SHP77 (cell line): ENCODE results near the gene CSPG4.
A peak's percentile ranks its signal among the peaks of the same experiment; 100 is the strongest.
"Not testable (repeated sequence)": the region's sequence is repeated elsewhere in the genome, so short reads cannot be mapped to it uniquely, and the experiment has no call there.

ENCODE experiments used
- DNase-seq, 2 experiments: peaks; one replicate each; lab custom pipeline; 2025; lab: John Stamatoyannopoulos, UW

The CSPG4 gene

DNA sequence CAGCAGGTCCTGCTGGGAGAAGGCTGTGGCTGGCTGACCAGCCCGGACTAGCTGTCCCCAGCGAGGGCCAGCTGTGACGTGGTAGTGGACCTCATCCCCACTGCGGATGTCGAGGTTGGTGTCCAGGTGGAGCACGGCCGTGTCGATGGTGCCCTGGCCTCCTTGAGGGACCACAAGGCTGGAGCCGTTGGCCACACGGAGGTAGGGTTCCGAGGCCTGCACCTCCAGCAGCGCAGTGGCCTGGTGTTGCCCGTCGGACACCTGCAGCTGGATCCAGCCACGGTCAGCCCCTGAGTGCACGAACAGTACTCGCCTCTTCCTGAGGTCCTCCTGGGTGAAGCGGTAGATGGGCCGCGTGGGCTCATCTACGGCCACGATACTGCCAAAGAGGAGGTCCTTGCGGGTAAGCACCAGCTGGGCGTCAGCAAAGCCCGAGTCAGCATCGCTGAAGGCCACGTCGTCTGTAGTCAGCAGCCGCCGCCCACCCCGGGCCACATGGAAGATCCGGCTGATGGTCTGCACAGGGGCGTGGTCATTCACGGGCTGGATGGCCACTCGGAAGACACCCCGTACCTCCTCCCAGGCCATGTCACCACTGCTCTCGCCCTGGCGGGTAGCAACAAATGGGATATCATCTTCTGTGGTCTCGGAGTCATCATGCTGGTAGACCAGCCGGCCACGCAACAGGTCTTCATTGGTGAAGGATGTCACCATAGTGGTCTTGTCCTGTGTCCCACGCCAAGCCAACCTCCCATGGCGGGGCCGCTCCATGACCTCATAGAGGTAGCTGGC, 25.0 kb downstream of the CSPG4 start:
- DNase-seq, result no peak

DNA sequence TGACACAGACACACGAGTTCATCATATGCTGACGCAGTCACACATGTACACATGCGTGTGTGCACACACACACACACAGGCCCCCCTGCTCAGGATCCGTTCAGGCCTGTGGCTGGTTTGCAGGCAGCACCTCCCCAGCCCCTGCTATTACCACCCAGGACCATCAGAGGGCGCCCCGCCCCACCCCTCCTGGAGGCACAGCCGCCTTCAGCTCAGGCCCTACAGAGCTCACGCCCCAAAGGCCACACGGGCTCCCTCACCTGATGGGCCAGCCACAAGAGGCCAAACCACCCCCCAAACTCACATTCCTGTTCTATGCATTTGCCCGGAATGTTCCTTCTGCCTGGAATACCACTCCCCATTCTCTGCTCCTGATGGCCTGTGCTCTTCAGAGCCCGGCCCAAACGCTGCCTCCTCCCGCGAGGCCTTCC, 26.4 kb downstream of the CSPG4 start:
- DNase-seq, result peak; percentile 27 to 34

DNA sequence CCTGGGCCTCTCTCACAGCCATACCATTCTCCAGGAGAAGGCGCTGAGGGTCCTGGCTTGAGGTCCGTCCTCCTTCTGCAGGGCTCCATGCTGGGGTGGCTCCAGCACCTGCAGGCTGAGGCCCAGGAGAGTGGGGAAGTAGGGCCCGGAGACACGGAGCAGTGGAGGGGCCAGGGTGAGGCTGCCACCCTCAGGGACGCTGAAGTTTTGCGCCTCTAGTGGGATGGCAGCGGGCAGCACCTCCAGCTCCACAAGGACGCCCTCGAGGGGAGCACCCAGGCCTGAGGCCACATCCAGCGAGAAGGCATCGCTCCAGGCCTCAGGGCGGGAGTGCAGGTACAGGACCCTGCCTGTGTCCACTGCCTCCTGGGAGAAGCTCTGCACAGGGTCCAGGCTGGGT, 27.5 kb downstream of the CSPG4 start:
- DNase-seq, result no peak

DNA sequence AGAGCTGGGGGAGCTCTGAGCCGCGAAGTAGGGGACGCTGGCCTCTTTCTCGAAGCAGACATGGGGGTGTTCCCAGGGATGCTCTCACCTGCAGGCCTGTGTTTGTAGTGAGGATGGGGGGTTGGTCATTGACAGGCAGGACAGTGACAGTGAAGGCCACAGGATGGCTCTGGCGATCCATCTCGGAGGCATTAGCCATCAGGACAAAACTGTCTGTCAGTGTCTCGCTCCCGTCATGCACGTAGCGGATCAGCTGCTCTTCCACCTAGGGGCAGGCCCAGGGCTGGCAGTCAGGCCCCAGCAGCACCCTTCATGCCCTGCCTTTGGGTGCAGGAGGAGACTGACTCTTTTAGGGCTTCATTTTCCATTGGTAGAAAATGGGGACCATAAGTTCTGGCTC, 28.0 kb downstream of the CSPG4 start:
- no peak for DNase-seq

DNA sequence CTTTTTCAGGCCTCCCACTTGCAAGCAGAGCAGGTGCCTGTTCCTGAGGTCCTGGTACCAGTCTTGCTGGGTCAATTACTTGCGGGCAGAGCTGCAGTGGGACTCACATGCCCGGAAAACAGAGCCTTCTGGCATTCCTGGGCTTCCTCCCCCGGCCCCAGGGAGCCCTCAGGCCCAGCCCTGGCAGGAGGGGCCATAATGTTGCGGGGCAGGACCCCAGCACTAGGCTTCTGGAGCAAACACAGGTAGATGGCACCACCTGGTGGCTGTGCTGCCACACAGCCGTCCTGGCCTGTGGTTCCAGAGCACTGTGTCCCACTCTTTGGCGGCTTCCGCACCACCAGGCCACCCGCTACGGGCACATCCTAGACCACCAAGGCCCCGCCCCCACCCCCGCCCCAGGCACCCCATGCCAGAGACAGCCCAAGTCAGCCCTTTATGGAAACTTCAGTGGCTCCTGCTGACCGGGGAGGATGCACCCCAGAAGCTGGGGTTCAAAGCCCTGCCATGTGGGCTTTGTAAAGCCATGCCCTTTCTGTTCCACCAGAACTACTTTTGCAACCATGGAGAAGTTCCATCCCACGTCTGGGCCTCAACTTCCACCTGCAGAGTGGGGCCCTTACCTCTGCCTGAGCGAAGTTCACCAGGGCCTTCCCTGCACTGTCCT, 28.9 kb downstream of the CSPG4 start:
- DNase-seq, result peak; percentile 40 to 50

DNA sequence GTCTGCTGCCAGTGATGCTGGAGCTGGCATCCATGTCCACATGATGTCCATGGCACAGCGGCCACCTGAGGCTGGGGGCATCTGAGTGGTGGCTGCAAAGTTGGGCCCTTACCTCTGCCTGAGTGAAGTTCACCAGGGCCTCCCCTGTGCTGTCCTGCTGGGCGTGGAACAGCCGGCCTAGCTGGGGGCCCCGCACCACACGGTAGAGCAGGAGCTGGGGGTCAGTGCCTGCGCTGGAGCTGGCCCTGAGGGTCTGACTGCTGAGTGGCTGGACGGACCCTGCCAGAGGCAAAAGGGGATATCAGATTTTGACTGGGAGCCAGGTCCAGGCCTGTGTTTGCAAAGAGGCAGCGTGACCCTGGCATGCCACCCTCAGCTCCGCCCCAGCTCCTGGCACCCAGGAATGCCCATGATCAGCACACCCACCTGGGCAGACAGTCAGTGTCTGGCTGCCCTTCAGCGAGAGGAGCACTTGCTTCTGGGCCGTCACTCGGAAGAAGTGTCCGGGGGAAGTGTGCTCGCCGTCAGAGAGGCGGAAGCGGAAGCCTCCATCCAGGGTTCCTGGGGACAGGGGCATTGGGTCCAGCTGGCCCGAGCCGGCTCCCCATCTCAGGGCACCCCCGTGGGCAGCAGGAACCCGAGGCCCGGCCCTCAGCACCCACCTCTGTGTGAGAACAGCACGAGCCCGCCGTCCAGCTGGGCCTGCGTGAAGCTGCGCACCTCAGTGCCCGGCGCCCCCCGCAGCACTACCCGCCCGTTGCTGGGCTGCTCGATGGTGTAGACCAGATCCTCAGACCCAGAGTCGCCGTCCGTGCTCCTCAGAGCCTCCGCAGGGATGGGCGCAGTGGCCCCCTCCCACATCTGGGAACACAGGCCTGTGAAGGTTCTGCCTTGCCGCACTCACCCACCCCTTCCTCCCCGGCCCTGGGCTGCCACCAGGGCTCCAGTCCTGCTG, 30.2 kb downstream of the CSPG4 start:
- no peak for DNase-seq

DNA sequence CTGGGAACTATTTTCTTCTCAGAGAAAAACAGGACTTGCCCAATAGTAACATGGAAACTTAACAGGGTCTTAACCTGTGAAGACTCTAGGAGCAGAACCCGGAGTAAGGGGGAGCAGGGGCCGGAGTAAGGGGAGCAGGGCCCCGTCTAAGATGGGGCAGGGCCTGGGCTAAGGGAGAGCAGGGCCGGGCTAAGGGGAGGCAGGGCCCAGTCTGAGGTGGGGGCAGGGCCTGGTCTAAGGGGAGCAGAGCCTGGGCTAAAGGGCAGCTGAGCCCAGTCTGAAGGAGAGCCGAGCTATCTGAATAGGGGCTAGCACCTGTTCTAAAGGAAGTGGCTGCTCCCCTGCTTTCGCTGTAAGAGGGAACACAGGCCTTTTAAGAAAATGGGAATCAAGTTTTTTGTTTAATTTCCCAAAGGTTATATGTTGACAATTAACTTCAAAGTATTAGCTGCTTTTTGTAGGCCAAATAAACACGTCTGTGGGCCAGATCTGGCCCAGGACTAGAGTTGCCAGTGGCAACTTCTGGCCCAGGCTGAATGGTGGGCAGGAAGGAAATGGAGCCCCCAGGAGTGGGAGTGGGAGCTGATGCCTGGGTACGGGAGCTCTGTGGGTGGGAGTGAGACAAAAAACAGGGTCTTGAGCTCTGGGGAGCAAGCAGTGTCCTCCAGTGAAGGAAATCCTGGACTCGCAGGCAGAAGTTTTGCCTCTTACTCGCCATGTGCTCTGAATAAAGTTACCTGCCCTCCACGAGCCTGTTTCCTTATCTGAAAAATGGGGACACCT, 32.5 kb downstream of the CSPG4 start:
- DNase-seq, result no peak

DNA sequence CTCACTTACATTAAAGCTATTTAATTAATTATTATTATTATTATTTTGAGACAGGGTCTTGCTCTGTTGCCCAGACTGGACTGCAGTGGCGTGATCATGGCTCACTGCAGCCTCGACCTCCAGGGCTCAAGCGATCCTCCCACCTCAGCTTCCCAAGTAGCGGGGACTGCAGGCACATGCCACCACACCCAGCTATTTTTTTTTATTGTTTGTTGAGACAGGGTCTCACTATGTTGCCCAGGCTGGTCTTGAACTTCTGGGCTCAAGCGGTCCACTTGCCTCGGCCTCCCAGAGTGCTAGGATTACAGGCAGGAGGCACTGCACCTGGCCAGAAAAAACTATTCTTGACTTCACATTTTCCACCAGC, 34.3 kb downstream of the CSPG4 start:
- DNase-seq, result not testable (repeated sequence)

DNA sequence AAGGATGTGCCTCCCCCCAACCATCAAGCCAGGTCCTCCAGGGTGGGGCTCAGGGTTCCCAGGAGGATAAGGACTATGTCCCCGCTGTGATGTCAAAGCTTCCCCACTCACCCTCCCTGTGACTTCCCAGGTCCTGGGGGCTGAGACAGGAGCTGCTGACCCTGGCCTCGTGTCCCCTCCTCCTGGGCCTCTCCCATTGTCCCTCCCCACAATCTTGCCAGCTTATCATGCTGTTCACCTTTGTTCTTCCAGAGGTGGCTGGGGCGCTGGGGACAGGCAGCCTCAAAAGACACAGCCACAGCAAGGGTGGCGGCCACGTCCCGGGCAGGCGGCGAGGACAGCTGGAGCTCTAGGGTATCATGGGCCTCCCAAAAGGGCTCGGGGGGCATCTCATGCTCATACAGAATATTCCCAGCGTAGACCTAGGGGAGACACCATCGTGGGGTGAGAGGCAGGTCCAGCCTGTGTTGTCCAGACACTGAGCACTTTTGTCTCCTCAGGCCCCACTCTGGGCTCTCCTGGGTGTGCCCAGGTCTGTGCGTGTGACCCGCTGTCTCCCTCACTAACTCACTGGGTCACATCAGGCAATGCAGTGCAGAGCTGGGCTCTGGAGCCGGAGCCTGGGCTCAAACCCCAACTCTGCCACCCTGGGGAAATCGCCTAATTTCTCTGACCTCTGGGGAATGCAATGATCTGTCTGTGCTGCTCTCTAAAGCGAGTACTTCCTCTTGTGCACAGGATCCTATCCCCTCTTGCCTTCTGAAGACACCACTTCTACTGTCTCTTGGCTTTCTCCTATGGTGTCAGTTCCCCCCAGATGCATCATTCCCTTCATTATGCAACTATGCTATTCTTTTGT, 35.0 kb downstream of the CSPG4 start:
- DNase-seq, result no peak

DNA sequence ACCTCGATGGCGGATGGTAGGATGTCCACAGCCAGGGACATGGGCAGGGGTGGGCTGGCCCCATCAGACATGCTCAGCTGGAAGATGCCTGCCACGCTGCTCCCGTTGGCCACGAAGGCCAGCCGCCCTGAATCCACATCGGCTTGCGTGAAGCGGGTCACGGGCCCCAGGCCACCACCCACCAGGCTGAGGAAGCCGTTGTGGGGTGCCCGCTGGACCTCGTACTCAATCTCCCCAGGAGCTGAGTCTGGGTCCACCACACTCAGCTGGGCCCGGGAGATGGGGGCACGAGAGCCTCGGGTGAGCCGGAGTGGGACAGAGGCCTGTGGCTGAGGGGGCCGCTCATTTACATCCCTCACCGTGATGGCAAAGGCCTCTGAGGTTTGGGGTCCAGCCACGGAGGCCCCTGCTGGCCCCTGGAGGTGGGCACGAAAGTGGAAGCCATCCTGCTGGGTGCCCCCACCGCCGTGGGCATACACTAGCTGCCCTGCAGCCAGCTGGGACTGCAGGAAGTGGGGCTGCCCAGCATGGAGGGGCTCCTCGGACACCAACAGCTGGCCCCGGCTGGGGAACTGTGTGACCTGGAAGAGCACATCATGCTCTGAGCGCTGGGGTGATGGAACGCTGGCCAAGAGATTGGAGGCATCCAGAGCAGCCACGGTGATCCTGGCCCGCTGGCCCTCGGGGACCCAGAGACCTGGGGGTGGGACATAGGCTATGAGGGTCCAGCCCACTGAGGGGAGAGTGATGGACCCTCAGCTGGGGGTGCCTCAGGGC, 35.8 kb downstream of the CSPG4 start:
- no peak for DNase-seq

DNA sequence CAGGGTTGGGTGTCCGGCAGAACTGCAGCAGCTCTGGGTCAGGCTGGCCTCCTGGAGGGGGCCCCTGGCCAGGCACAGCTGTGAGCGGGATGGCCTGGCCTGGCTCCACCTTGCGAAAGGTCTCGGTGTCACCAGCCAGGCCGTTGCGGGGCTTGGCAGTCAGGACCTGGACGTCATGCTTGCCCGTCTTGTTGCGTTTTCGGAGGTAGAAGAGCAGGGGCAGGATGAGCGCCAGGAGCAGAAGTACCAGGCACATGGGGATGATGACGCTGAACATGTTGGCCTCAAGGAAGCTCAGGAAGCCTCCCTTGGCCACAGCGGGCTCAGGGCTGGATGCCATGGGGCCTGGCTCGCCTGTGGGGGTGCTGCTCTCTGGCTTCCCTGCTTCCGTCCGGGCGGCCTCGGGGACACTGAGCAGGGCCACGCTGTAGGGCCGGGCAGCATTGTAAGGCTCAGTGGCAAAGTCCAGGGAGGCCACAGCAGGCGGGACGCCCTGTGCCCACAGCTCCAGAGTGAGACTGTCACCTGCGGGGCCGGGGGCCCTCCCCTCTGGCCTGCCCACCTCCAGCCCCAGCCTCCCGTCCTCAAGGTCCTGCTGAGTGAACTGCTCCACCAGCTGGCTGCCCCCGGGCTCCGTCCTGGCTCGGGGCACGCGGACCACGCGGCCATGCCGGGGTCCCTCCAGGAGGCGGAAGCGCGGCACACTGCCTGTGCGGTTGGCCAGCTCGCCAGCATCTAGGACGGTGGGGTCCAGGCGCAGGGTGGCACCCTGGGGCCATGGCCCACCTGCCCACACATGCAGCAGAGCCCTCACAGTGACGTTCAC, 36.9 kb downstream of the CSPG4 start:
- DNase-seq, result no peak

DNA sequence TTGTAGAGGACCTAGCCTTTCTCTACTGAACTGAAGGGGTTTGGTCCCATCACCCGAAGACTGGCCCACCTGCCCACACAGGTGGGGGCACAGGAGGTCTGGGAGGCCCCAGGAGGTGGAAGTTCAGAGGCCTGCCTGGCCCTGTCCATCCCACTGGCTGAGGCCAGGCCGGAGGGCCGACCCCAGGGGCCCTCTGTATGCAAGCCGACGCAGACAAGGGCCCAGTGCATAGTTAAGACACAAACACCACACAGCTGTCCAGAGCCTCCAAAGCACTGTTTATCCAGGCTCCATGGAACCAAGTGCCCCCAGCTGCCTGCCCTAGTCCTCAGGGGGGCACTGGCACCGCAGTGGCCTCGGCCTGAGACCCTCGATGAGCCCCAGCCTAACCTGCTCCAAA, 38.3 kb downstream of the CSPG4 start:
- no peak for DNase-seq

DNA sequence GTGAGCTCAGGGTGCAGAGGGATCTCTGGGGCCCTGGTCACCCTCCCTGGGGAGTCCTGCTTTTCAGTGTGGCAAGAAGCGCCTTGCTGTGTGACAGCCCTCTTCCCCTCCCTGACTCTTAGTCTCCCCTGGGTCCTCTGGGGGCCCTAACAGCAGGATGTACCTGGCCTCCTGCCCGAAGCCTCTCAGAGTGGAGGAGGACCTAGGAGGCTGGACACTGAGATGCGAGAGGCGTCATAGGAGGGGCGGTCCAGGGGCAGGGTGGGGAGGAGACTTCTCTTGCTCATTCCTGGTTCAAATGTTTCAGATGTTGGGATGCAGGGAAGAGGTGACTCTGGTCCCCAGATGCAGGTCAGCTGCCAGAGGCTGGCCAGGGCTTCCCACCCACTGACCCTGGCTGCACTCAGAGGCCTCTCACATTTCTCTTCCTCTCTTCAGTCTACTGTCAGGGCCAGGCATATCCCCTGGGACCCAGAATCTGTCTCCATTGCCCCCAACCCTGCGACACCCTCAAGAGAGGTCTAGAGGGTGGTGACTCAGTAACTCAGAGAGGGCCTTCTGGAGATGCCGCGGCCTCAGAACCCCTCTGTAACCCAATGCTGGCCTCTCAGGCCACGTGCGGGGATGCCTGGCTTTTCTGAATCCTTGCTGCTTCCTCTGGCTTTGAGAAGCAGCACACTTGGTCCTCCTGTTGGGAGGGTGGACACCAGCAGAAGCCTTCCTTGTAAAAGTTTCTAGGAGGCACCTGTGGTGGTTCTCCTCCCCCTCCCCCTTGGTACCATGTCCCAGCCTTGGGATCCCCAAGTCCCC, 39.0 kb downstream of the CSPG4 start:
- DNase-seq, result no peak

DNA sequence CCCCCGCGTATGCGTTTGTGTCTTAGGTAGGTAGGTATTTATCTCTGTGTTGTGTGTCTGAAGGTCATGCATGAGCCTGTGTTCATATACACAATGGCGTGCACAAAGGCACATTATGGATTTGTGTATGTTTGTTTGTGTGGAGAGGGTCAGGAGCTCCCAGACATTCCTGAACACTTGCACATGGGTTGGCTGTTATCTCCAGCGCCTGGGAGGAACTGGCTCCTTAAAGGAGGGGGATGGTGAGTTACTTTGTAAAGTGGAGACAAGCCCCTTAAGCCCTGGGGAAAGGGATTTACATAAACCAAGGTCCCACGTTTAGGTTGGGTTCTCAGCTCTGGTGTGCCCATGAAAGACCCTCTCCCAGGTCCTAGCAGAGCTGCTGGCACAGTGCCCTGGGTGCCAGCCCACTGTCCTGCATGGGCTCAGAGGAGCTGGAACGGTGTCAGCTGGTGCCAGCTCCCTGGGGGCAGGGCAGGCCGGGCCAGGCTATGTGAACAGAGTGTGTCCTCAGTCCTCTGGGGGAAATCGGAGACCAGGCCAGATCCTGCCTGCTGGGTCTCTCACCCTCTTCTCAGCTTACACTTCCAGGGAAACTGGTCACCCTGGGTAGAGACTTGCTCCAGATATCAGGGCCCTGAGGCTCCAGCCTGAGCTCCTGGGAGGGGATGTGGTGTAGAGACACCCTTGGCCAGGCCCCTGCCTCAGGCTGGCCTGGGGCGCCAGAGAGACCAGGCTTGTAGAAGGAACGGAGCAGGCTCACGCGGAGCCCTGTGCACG, 39.8 kb downstream of the CSPG4 start:
- no peak for DNase-seq

DNA sequence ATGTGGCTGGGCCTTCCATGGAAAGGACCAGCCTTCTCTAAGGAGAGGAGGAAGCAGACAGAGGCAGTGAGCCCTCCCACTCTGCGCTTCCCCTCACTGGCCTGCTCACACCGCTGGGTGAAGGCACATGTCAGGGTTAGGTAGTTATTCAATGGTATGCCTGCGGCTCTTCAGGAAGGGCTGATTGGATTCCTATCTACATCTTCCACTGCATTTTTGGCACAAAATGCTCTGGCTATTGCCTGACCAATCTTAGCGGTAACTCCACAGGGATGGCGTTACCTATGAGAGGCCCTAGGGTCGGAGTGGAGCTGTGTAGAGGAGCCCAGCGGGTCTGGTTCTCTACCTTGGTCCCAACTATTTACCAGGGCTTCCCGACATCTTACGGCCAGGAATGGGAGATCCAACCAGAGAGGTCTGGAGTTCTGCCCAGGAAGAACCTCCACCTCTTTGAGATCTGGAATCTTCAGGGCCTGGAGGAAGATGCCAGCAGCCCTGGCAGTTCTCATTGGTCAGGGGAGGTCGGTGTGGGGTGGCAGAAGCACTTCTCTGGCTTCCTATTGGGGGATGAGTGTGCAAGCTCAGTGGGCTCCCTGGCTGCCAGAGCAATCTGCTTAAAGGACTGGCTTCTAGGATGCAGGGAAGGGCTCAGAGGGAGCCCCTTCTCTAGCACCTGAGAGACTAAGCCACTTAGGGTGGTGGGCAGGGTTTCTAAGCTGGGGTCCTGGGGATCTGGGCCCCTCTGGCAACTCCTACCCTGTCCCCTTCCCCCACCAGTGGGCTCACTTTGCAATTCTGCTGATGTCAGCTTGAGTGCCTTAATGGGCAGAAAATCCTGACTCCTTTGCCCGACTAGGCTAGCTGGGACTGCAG, 40.7 kb downstream of the CSPG4 start:
- no peak for DNase-seq

DNA sequence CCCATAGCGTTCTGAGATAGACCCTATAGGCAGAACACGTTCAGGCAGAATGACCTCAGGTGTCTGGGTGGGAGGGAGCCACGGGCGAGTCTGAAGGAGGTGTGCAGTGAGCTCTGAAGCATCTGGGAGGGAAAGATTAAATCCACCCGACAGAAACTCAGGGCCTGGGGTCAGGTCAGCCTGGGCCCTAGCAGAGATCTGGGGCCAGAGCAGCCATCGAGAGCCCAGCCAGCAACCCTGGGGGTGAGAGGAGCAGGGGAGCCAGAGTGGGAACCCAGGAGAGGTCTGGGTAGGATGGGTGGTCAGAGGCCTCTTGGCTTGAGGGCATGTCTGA, 42.8 kb downstream of the CSPG4 start:
- DNase-seq, result no peak
